Left ventricle myocardium inferior (tissue), 1 donor: ENCODE results near the gene PSMD8. TPM values are rescaled to one million over a fixed set of nuclear protein-coding genes. Genes with fewer than 3 reads are reported as not detected.
"Not testable (repeated sequence)": the region's sequence is repeated elsewhere in the genome, so short reads cannot be mapped to it uniquely, and the experiment has no call there.

Source experiments
- DNase-seq: peaks from one replicate; pipeline ENCODE4 v3.0.0-alpha.2; 2020
- H3K27ac ChIP-seq: fragments of 200-600 bp; replicated peaks from 2 replicates; pipeline ENCODE4 v1.8.0; 2021
- H3K27me3 ChIP-seq: fragments of 200-600 bp; 2 replicates; pipeline ENCODE4 v1.8.0; 2021; ENCODE audit warnings: low read depth
- H3K36me3 ChIP-seq: fragments of 200-600 bp; 2 replicates; pipeline ENCODE4 v1.8.0; 2021
- H3K4me1 ChIP-seq: fragments of 200-600 bp; 2 replicates; pipeline ENCODE4 v1.8.0; 2021
- H3K4me3 ChIP-seq: fragments of 200-600 bp; 2 replicates; pipeline ENCODE4 v1.8.0; 2021; ENCODE audit warnings: mild to moderate bottlenecking, moderate library complexity
- H3K9me3 ChIP-seq: fragments of 200-600 bp; replicated peaks from 2 replicates; pipeline ENCODE4 v1.8.0; 2021
- CTCF ChIP-seq: fragments of 200-600 bp; IDR thresholded peaks from 2 replicates; pipeline ENCODE4 v1.8.0; 2021; ENCODE audit warnings: antibody characterized with exemption, mild to moderate bottlenecking, borderline replicate concordance
- intact Hi-C: fragments of 100-400 bp; cut with micrococcal nuclease; formaldehyde crosslinking; loops from one replicate; pipeline ENCODE4 v1.11.0; 2022
- total RNA-seq: library from RNA; stranded (reverse); fragmentation: NEBNext Ultra II Directional; extraction: Animal tissue kit (Norgen Biotek cat#: 25700); gene quantifications from one replicate; pipeline ENCODE4 v1.2.1, GENCODE V29; 2021
- donor health status: DM: no; HTN: yes; CAD: no; lungs with severe emphysema.

PSMD8 gene
- total RNA-seq, 1 donor from 2014 or later: 349 TPM

GRCh38 chr19:38402967-38403674 is 28.8 kb downstream of the PSMD8 start, which contains the start of gene FAM98C:
TSS of gene FAM98C (plus strand) at chr19:38403093. CDS start at chr19:38403154, 61 bp downstream.
- Histone ChIP-seq H3K9me3 (no peaks in the 10 kb centered on the region), H3K27me3 (peaks cover 36% of the 10 kb centered on the region), H3K27ac (peak within 1 kb of the TSS; percentile 84), H3K4me3 (peak within 1 kb of the TSS; percentile 96), H3K4me1 (peaks cover 18% of the 10 kb centered on the region), H3K36me3 (peaks cover 26% of the 10 kb centered on the region)
- DNase-seq: peak; percentile 96
- TF ChIP-seq CTCF: peak; percentile 99
- intact Hi-C loops: loop anchor here (10.0 kb wide), 1 partner anchor 232 kb away; no protein-coding TSS in a partner anchor

GRCh38 chr19:38404858-38405257 is 30.5 kb downstream of the PSMD8 start:
- peaks cover 29% of the 10 kb centered on the region for H3K36me3 ChIP-seq
- H3K27me3 ChIP-seq: peaks cover 18% of the 10 kb centered on the region
- no peak for DNase-seq
- no peak overlapping the region for H3K4me3 ChIP-seq
- TF ChIP-seq CTCF: no peak
- intact Hi-C loops: loop anchor here (10.0 kb wide), 1 partner anchor 230 kb away; no protein-coding TSS in a partner anchor
- peaks cover 18% of the 10 kb centered on the region for H3K4me1 ChIP-seq
- H3K9me3 ChIP-seq: no peaks in the 10 kb centered on the region
- H3K27ac ChIP-seq: no peak overlapping the region

- intact Hi-C loops: loop anchor here (10.0 kb wide), 1 partner anchor 230 kb away; no protein-coding TSS in a partner anchor
- no peak for DNase-seq
- H3K27ac ChIP-seq: no peak overlapping the region
- peaks cover 18% of the 10 kb centered on the region for H3K4me1 ChIP-seq
- H3K27me3 ChIP-seq: peaks cover 14% of the 10 kb centered on the region
- H3K4me3 ChIP-seq: no peak overlapping the region
- H3K36me3 ChIP-seq: peaks cover 29% of the 10 kb centered on the region
- no peaks in the 10 kb centered on the region for H3K9me3 ChIP-seq
- no peak for TF ChIP-seq CTCF
Observed at GRCh38 chr19:38405276-38405675, 30.9 kb downstream of the PSMD8 start.

GRCh38 chr19:38409631-38410133 is 35.3 kb downstream of the PSMD8 start:
- no peak overlapping the region for H3K27ac ChIP-seq
- H3K4me3 ChIP-seq: no peak overlapping the region
- peaks cover 8% of the 10 kb centered on the region for H3K27me3 ChIP-seq
- no peaks in the 10 kb centered on the region for H3K9me3 ChIP-seq
- intact Hi-C loops: loop anchor here (10.0 kb wide), 1 partner anchor 225 kb away; no protein-coding TSS in a partner anchor
- no peaks in the 10 kb centered on the region for H3K4me1 ChIP-seq
- TF ChIP-seq CTCF: no peak
- H3K36me3 ChIP-seq: peaks cover 28% of the 10 kb centered on the region
- DNase-seq: peak; percentile 52

- H3K4me3 ChIP-seq, DNase-seq, intact Hi-C loops, H3K9me3 ChIP-seq, H3K27ac ChIP-seq, H3K4me1 ChIP-seq: not testable (repeated sequence)
- peaks cover 21% of the 10 kb centered on the region for H3K36me3 ChIP-seq
- peaks cover 12% of the 10 kb centered on the region for H3K27me3 ChIP-seq
Observed at GRCh38 chr19:38410407-38410806, 36.0 kb downstream of the PSMD8 start.
